ENCODE results near the gene GTF2F1. TPM values are rescaled to one million over a fixed set of nuclear protein-coding genes. Genes with fewer than 3 reads are reported as not detected.
"Not testable (repeated sequence)": the region's sequence is repeated elsewhere in the genome, so short reads cannot be mapped to it uniquely, and the experiment has no call there.

The GTF2F1 gene
- total RNA-seq, 1 experiment from 2014 or later, result 40.9 TPM

DNA sequence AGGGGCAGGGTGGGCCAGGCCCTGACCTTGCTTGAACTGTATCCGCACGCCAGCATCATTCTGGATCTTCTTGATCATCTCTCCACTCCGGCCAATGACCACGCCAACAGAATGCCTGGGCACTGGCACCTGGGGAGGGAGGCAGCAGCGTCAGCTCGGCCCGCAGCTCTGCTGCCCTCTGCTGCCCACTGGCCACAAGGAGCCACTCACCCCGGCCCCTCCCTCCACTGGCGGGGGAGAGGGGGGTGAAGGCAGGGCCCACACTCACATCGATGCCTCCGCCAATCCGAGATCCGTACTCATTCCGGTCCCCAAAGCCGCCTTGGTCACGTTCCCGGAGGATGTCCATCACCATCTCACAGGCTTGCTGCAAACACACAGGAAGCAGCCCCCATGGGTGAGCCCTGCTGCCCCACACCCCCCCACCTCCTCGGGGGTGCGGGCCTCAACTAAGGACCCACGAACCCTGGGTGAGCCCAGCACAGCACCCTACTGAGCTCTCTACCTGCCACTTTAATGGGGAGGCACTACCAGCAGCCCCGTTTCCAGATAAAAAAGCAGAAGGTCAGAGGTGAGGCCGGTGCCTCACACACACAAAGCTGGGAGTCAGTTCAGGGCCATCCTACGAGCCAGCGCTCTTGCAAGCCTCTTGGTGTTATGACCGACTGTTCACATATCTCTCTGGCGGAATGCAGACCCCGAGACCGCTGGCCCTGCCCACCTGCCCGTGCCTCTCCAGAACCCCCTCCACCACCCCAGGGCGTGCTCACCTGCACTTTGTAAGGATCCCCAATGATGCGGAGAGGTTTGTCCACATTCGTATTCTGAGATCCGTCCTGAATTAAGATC, 25.0 kb upstream of the GTF2F1 start:
- peak; percentile 9 for DNase-seq (ENCODE audit: low spot score)

DNA sequence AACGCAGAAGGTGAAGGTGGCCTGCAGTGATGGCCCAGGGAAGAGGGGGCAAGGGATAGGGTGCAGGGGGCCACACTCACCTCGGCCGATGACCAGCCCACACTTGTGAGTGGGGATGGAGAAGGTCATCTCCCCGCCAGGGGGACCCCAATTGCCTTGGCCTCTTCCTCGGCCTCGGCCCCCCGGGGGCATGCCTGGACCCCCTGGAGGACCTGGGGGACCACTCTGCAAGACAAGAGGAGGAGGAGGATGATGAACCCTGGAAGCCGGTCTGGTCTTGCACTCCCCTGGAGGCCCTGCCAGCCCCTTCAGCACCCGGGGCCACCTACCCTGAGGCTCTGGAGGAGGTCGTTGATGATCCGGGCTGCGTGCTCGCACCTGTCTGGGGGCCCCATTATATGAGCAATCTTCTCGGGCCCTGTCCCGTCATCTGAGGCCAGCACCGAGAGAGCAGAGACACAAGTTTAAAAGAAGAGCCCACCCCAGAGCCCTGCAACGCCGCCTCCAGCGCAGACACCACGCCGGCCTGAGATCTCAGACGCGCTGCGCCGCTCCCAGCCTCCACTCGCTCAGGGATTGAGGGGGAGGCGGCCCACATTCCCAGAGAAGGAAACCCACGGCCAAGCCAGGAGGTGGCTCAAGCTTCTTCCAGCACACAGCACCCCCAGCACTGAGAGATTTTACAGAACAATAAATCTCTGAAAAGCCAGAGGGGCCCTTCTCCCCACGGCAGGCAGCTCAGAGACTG, 23.9 kb upstream of the GTF2F1 start:
- no peak for DNase-seq (ENCODE audit: low spot score)

DNA sequence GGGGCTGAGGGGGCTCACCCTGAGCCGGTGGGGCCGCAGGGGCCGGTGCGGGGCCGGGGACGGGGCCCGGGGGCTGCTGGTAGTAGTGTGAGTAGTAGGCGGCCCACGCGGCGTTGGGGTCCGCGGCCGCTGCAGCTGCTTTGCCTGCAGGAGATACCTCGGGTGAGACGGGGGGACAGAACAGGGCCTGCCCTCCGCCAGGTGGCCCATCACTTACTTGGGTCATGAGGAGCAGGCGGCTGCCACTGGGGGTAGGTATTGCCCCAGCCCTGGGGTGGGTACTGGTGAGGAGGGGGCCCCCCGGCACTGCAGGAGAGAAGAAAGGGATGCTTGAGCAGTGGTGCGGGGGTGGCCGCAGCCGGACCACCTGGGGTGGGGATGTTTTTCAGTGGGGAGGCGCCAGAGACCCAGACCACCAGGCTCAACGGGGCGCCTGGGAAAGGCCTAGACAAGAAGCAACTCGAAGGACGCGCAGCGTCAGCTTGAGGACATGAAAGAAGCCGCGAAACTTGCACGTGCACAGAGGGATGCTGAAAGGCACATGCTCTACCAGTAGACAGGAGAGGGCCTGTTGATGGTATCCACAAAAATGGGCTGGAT, 22.7 kb upstream of the GTF2F1 start:
- no peak for DNase-seq (ENCODE audit: low spot score)

DNA sequence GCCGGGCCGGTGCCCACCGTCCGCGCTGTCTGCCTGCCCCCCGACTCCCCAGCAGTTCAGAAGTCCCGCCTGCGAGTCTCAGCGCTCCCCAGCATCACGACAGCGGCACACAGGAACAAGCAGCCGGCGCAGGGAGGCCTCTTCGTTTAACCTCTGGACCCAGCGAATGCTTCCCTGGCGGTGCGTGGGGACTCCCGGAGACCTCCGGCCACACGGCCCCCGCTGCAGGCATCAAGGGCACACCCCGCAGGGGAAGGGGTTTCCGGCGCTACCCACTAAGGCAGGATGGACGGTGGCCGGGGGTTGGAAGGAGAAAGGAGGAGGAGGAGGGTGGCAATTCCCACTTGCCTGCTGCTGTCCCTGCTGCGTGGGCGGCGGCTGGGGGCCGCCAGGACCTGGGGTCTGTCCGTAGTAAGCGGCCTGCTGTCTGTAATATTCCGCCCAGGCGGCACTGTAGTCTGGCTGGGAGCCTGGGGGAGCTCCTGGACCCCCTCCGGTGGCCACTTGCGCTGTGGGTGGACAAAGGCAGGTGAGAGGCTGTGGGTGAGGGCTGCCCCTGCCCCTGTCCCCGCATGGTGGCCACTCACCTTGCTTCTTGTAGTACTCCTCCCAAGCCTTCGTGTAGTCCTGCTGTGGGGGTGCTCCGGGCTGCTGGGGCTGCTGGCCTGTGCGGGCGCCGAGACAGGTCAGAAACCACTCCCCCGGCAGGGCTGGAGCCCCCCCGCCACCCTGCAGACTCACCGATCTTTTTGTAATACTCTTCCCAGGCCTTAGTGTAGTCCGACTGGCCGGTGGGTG, 22.0 kb upstream of the GTF2F1 start:
- no peak for DNase-seq (ENCODE audit: low spot score)

DNA sequence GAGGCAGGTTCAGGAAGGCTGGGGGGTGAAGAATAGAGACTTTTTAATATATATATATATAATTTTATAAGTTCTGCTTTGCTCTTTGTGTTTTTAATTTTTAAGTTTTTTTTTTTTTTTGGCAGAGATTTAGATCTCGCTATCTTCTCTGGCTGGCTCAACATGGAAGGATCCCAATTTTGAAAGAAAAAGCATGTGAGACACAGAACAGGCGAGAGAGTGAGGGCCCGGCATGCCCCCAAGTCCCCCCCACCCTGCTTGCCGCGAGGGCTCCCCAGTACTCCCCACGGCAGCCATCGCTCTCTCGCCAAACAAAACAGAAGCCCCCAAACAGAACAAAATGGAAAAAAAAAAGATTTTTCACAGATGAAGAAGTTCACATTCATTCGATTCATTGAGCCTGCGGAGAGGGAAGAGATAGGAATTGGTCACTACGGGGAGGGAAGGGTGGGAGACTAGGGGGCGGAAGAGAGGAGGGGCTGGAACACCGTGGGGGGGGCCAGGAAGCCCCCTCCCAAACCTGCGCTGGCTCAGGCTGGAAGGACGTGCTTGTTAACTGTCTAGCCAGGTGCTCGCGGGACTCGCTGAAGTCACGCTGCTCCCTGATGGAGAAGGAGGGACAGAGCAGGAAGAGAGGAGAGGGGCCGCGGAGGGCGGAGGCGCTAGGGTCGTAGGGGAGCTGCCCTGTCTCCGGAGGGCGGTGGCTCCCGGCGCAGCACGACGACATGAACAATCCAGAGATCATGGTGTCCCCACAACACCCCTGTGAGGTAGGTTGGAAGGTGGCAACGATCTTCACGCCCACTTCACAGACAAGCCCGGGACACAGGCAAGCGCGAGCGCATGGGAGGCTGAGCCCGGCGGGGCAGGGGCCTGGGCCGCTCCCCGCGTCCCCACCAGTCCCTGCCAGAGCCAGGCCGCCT, 21.0 kb upstream of the GTF2F1 start:
- no peak for DNase-seq (ENCODE audit: low spot score)

DNA sequence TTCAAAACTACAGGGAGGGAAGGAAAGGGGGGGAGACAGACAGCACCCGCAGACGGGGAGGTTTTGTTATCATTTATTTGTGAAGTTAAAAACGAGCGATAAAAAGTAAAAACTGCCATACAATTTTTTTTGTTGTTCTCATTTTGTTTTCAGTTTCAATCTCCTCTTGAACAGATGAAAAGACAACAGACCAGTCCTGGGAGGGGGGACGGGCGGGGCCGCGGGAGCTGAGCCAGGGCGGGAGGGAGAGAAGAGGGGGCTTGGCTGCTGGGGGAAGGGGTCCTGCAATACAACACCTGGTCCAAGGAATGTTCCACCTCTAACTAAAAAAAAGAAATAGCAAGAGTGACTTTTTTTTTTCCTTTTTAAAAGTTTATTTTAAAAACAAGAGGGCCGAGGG, 20.3 kb upstream of the GTF2F1 start:
- no peak for DNase-seq (ENCODE audit: low spot score)

DNA sequence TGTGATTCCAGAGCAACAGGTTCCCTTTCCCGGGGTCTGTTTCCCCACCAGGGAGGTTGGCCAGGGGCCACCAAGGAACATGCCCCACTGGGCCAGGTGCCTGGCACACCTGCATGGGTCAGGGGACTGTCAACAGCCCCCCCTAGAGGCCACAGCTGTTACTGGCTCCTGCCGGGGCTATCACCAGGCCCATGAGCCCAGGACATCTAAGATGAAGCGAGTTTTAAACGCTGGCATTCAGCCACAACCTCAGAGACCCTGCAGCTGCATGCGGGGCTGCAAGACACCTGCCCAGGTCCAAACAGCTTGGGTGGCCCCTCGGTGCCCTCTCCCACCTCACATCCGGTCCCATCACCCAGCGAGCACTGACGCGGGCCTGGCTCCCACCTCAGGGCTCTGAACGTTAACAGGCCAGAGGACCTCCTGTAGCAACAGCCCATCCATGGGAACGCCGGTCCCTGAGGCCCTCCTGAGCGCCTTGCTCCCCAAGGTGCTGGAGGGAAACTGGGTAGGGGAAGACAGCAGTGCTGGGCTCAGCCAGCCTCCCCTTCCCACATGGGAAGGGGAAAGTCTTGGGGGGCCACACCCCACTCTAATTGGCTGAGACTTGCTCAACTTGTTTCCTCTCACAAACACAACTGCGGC, 19.6 kb upstream of the GTF2F1 start:
- peak; percentile 36 for DNase-seq (ENCODE audit: low spot score)

DNA sequence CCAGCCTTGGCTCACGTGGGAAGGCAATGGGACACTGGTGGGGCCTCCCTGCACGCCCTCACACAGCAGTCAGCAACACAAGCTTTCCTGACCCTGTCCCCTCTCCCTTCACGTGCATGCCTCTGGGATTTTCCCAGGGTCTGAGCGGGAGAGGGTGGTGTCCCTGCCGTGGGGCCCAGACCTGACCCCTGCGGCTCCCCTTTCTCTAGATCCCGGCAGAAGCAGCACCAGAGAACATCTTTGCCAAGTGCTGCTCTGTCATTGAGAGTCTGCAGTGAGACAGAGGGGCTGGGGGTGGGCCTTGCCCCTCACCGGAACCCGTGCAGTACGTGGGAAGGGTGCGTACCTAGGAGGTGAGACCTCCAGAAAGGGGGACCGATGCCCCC, 19.1 kb upstream of the GTF2F1 start:
- DNase-seq (ENCODE audit: low spot score), result no peak

DNA sequence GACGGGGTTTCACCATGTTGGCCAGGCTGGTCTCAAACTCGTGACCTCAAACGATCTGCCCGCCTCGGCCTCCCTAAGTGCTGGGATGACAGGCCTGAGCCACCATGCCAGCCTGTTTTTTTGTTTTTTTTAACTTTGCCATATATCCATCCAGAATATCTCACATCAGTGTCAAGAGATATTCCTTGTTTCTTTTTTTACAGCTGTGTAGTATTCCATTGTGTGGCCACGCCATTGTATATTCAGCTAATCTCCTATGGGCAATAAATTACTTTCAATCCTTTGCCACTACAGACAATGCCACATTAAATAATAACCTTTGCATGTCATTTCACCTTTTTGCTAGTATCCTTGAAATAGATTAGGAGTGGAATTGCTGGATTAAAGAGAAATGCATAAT, 16.4 kb upstream of the GTF2F1 start:
- no peak for DNase-seq (ENCODE audit: low spot score)

DNA sequence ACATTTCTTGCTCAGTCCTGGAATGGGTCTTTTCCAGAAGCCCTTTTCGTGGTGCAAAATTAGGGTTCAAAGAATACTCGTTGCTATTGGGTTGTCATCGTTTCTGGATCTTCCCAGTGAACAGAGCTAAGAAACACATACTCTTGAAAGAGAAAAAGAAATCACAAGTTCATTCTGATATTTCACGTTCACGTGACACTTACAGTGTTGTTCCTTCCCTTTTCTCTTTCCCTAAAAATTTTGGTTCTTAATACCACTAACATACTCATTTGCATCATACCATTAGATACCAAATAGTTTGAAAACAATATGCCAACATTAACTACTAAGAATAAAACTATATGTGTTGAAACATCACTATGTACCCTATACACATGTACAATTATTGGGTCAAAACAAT, 13.4 kb upstream of the GTF2F1 start:
- no peak for DNase-seq (ENCODE audit: low spot score)

DNA sequence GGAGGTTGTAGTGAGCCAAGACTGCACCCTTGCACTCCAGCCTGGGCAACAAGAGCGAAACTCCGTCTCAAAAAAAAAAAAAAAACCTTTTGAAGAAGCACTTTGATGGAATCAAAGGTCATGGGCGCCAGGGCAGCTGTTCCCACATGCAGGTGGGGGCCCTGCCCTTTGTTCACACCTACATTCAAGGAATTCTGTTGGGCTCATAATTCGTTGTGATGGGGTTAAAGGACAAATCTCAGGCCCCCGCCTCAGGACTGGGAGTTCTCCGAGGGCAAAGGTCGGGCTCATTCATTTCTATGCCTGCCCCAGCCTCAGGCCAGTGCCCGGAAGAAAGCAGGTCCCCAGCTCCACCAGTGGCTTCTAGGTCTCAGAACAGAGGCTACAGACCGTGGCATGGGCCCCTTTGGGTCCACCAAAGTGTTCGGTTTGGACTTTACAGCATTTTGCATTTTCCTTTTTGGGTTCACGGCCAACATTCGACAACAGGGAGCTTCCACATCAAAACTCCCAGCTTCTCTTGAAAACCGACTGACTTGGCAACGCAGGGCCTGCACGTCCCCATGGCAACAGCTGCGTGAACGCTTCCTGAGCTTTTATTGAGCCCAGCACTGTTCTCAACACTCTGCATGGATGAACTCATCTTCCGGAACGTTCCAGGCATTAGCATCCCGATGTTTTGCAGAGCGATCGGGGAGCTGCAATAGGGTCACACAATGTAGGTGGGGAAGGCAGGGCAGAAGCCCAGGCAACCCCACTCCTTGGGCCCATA, 10.1 kb upstream of the GTF2F1 start:
- no peak for DNase-seq (ENCODE audit: low spot score)

DNA sequence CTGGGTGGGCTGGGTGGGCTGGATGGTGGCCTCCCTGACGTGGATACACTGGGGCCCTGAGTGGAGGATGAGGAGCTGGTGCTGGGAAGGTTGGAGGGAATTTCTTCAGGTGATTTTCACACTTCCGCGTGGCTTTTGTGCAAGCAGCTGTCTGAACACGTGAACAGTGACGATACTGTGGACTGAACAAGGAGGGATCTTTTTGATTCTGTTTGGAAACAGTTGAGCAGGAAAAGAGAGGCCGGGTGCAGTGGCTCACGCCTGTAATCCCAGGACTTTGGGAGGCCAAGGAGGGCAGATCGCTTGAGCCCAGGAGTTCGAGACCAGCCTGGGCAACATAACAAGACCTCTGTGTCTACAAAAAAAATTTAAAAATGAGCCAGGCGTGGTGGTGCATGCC, 9.1 kb upstream of the GTF2F1 start:
- no peak for DNase-seq (ENCODE audit: low spot score)

DNA sequence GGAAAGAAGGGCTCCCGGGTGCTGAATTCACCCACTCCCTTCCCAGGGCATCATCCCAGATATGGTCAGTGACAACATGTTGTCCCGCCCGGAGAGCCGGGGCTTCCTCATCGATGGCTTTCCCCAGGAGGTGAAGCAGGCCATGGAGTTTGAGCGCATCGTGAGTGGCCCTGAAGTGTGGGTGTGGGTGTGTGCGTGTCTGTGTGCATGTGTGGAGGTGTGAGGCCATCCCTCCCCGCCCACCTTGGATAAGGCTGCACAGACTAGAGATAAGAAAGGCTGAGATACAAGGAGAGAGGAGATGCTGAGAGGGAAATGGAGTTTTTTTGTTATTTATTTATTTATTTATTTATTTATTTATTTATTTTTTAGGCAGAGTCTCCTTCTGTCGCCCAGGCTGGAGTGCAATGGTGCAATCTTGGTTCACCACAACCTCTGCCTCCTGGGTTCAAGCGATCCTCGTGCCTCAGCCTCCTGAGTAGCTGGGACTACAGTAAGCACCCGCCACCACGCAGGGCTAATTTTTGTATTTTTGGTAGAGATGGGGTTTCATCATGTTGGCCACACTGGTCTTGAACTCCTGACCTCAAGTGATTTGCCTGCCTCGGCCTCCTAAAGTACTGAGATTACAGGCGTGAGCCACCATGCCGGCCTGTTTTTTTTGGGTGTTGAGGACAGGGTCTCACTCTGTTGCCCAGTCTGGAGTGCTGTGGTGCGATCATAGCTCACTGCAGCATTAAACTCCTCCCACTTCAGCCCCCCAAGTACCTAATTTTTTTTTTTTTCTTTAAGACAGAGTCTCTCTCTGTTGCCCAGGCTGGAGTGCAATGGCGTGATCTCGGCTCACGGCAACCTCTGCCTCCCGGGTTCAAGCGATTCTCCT, 7.3 kb upstream of the GTF2F1 start:
- DNase-seq (ENCODE audit: low spot score), result not testable (repeated sequence)

DNA sequence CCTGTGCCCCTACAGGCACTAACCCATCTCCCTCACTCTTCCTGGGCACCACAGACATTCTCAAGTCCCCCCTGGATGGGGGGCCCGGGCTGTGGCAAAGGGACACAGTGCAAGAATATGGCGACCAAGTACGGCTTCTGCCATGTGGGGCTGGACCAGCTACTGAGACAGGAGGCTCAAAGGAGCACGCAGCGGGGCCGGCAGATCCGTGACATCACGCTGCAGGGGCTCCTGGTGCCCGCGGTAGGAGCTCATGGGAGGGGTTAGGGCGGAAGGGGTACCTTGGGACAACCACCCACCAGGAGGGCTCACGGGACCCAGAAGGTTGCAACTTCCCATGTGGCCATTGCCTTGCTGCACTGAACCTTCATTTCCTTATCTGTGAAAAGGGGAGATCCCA, 3.3 kb upstream of the GTF2F1 start:
- no peak for DNase-seq (ENCODE audit: low spot score)

DNA sequence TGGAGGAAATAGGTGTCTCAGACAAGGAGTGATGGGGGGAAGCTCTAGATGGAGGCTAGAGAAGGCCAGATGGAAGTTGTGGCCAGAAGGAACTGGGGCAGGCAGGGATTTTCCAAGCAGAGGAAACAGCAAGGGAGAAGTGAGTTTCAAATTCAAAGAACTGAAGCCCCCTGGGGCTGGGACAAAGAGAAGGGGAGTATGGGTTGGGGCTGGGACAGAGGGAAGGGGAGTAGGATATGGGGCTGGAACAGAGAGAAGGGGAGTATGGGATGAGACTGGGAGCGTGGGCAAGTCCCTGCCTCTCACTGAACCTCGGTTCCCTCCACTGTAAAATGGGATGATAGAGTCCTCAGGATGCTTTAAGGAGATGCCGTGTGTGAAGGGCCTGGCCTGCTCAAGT, 1.9 kb upstream of the GTF2F1 start:
- no peak for DNase-seq (ENCODE audit: low spot score)

DNA sequence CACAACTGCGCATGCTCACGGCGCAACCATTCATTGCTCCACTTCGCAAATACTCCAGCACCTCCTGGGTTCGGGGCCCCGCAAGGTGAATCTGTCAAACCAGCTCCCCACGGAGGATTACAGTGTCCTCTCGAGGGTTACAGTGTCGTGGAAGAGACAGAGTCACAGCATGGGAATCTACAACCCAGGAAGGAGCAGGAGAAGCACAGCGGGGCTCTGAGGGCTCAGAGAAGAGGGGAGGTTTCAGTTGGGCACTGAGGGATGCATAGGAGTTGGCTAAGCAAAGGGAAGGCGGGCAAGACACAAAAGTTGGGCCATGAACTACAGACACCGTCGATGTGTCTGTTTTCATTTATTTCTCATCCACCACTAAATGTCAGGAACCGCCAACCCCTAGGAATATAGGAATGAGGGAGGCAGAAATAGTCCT, 1.0 kb upstream of the GTF2F1 start:
- DNase-seq (ENCODE audit: low spot score), result no peak

DNA sequence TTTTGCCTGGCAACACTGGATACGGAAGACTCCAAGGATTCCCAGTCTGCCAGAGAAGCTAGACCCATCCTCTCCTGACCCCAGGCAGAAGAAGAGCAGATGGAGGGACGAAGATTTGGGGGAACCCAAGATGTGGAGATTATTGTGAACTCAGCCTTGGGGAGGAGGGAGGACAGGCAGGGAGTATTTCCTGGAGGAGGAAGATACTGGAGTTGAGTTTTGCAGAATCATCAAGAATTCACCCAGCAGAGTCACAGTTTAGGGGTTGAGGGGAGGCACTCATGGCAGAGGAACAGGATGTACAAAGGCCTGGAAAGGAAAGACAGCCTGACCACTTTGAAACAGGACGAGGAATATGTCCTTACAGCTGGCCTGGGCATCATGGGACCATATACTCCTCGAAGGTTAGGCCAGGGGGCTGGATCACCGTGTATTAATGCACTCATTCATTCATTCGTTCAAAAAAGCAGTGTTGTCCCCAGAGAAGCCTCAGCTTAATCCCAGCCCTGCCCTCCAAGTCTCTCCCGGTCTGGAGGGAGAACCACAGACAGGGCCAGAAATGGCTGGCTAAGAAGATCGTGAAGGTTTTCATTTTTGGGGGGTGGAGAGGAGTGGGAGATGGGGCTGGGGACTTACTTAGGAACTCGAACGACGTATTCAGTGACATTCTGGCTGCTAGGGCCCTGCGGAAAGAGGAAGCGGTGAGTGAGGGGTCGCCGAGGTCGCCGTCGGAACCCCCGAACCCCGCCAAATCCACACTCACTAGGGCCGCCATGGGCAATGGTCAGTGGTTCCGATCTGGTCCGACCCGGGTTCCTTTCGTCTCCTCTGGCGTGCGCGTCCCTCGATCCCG, 517 bp downstream of the GTF2F1 start:
- DNase-seq (ENCODE audit: low spot score), result no peak
